Subcutaneous adipose tissue (tissue), 4 donors: ENCODE data around the gene CDH4. TPM values are rescaled to one million over a fixed set of nuclear protein-coding genes. Genes with fewer than 3 reads are reported as not detected.

ENCODE experiments used
- total RNA-seq, 4 donors: library from RNA; depleted of rRNA; stranded (reverse); fragments of >200 nt; gene quantifications; one replicate each; pipeline ENCODE4 v1.1.0, GENCODE V29; 2016
- TF ChIP-seq, protein P1 (sequence below): fragments of 450-650 bp; IDR thresholded peaks from one replicate; pipeline ENCODE4 v1.5.1; 2016; ENCODE audit warnings: low read depth, mild to moderate bottlenecking, control low read depth, antibody characterized with exemption, moderate library complexity

The CDH4 gene
- total RNA-seq, 4 donors from 2014 or later = not detected

DNA sequence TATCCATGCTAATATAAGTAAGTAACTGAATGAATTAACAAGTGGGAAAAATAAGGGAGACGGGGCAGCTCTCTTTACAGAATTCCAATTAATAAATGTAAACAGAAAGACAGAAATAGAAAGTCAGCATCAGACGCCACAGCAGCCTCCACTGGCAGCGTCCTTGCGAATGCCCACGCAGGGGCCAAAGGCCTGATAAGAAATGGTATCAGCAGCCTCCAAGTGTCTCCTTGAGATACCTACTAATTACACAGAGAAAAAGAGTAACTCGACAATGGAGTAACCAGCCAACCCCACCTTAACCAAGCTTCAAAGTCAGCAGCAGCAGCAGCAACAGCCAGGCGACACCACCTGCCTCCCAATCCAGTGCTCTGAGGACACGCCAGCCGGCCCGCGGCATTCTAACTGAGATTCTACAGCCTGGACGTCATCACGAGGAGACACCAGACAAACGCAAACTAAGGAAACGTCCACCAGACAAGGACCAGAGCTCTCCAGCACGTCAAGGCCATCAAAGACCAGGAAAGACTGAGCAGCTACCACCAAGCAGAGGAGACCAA, 734.8 kb downstream of the CDH4 start:
- TF ChIP-seq, protein P1, sequence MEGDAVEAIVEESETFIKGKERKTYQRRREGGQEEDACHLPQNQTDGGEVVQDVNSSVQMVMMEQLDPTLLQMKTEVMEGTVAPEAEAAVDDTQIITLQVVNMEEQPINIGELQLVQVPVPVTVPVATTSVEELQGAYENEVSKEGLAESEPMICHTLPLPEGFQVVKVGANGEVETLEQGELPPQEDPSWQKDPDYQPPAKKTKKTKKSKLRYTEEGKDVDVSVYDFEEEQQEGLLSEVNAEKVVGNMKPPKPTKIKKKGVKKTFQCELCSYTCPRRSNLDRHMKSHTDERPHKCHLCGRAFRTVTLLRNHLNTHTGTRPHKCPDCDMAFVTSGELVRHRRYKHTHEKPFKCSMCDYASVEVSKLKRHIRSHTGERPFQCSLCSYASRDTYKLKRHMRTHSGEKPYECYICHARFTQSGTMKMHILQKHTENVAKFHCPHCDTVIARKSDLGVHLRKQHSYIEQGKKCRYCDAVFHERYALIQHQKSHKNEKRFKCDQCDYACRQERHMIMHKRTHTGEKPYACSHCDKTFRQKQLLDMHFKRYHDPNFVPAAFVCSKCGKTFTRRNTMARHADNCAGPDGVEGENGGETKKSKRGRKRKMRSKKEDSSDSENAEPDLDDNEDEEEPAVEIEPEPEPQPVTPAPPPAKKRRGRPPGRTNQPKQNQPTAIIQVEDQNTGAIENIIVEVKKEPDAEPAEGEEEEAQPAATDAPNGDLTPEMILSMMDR = no peak

DNA sequence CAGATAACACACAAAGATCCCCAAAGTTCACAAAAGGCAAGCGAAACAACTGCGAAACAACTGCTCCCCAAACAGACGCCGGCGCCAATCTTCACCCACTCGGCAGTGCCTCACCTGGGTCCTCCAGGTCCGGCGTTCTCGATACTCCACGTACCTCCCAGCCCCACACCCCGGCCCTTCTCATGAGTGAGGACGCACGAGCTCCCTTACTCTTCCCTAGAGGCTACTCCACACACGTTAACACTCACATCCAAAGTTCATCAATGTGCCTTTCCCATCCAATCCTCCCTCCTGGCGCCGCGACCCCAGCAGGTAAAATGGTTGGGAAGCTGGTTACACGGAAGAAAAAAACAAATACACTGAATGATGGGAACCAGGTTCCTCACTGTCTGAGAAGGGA, 736.6 kb downstream of the CDH4 start:
- TF ChIP-seq, protein P1 = no peak

DNA sequence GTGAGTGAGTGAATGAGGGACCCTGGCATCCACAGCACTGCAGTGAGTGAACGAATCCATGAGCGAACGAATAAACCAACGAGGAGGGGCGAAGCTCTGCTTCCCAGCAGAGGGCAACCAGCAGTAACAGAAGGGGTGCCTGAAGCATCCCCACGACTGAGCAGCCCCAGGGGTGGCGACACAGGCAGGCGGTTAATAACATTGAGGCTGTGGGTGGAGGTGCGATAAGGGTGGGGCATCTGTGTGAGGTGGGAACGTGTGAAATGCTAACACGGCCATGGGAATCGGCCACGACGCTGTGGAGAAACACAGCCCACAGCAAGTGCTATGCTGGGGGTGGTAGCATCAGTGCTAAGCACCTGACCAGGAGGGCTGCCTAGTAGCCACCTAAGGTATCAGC, 737.7 kb downstream of the CDH4 start:
- TF ChIP-seq, protein P1 = no peak
